GM18517 (cell line): ENCODE results near the gene SLC34A3.

ENCODE experiments used
- ATAC-seq: cut with Tn5 transposase; IDR thresholded peaks from one replicate; pipeline ENCODE4 v1.9.1; 2021; ENCODE audit warnings: mild to moderate bottlenecking, moderate library complexity; ENCODE audit not compliant: unreplicated experiment

The SLC34A3 gene

DNA sequence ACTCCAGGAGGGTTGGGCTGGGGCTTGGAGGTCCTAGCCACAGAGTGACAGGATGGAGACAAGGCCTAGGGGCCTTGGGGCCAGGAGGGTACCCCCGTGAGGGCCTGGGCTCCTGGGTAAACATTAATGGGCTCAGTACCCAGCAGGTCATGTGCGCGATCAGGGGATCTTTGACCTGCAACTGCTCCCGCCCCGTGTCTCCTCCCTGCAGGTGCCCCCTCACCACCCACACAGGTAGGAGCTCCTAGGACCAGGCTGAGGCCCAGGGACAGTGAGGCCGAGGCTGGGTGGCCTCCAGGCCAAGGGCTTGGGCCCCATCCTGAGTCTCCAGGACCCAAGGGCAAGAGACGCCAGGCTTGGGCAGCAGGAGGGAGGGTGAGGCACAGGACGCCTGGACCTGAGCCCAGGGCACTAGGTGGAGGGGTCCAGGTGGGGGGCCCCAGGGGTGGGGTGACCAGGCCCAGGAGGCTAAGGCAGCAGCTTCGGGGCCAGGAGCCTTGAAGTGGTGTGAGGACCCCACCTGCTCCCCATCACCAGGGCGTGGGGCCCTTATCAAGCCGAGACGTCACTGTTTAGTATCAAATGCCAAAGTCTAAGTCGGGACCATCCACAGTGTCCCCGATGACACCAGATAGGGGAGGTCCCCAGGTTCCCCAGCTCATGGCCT is at the start of gene SLC34A3:
Gene SLC34A3 (plus strand): TSS at position 197 of the 667 bp plus-strand sequence. CDS start 802 bp downstream, outside the sequence.
- ATAC-seq = no peak

DNA sequence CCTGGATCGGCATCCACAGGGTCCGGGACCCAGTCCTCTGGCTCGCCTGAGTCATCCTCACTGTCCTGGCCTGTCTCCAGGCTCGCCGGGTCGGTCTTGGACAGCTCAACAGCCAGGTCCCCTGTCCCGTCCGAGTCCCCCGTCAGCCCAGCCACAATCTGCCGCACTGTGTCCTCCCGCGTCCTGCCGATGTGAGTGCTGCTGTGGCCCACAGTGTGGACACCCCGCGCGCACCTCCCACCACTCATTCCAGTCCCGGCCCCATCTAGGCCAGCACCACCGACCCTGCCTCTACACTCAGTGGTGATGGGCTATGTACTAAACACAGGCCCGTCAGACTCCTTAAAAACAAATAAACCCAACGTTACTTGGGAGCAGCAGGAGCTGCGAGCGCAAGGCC is 49.0 kb upstream of the SLC34A3 start:
- ATAC-seq = no peak

DNA sequence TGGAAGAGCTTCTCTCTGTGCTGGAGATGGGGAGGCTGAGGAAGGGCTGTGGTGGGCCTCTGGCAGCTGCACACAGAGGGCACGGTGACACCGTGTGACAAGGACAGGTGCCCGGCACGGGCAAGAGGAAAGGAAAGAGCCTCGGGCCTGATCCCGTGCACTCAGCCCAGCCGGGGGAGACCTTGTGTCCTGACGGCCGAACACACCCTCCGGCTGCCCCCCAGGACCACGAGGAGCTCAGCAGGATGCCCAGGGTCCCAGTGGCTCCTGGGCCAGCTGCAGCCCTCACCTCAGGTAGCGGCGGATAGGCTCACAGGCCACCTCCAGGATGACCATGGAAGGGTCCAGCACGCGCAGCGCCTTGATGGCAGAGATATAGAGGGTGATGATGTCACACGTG is 47.9 kb upstream of the SLC34A3 start:
- no peak for ATAC-seq

- no peak for ATAC-seq
Measured at GRCh38 chr9:137183980-137184595, 46.6 kb upstream of the SLC34A3 start.

- ATAC-seq = no peak
Measured at GRCh38 chr9:137184881-137185660, 45.6 kb upstream of the SLC34A3 start.

DNA sequence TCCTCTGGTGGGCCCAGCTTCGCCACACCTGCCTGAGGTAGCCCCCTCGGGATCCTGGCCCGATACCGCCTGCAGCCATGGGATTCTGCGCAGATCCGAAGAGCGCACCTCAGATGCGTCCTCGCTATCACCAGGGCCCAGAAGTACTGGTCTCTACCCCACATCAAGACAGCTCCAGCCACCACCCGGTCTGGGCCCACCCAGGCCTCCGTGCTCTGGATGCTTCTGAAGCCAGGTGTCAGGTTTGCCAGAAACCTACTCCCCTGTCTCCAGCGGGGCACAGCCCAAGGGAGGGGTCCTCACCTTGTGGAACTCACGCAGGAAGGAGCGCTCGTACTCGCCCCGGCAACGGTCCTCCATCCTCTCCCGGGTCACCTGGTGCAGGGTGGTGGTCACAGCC is 44.8 kb upstream of the SLC34A3 start:
- no peak for ATAC-seq

DNA sequence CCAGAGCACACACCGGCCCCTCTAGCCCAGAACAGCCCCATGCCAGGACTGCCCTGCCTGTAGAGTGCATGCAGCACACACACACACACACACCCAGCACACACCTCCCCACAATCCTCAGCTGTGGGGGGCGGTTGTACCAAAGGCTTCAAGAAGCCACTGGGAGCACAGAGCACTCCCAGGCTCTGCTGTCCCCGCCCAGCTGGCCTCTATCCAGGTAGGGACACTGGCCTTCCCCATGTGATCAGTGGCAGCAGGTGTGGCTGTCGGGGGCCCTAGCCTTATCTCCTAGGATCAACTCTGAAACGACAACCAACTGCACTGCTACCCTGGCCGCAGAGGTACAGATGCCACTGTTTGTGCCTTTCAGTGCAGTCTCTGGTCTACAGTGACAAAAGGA is 44.3 kb upstream of the SLC34A3 start:
- no peak for ATAC-seq

DNA sequence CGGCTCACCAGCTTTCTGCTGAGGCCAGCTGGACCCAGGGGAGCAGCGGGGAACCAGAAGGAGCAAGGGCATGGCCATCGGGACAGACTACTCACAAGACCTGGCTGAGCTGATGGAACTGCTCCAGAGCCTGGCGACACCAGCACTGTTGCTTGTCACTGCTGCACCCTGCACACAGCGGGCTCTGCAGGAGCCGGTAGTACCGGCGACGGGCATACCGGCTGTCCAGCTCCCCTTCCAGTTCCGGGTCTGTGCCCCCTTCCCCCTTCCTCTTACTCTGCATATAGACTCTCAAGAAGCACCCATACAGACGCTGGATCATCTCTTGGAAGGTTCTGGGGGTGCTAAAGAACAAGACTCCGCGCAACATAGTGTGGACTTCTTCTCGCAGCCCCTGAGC is 43.3 kb upstream of the SLC34A3 start:
- ATAC-seq = no peak

DNA sequence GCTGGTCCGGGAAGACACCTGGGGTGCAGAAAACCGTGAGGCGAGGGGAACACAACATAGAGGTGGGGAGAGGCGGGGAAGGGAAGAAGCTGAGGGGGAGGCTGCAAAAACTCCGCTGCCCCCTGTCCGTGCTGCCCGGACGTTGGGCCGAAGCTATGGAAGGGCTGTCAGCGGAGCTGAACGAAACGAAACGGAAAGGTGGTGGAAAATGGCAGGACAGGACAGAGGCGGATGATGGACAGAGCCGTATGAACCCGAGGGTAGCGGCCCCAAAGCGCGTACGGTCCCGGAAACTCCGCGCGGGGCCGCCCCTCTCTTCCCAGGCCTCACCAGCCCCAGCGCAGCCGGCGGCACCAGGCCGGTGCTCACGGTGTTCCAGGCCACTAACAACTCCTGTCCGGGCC is 42.6 kb upstream of the SLC34A3 start:
- no peak for ATAC-seq

- peak; percentile 82 for ATAC-seq
Measured at GRCh38 chr9:137188490-137189296, 42.0 kb upstream of the SLC34A3 start, which contains the start of the genes ANAPC2 and SSNA1. TSS of gene ANAPC2 (minus strand) at chr9:137188560. CDS start at chr9:137188532, 28 bp downstream. TSS of gene SSNA1 (plus strand) at chr9:137188676. CDS start at chr9:137188727, 51 bp downstream.

- ATAC-seq = no peak
Measured at GRCh38 chr9:137189297-137190295, 41.1 kb upstream of the SLC34A3 start.

DNA sequence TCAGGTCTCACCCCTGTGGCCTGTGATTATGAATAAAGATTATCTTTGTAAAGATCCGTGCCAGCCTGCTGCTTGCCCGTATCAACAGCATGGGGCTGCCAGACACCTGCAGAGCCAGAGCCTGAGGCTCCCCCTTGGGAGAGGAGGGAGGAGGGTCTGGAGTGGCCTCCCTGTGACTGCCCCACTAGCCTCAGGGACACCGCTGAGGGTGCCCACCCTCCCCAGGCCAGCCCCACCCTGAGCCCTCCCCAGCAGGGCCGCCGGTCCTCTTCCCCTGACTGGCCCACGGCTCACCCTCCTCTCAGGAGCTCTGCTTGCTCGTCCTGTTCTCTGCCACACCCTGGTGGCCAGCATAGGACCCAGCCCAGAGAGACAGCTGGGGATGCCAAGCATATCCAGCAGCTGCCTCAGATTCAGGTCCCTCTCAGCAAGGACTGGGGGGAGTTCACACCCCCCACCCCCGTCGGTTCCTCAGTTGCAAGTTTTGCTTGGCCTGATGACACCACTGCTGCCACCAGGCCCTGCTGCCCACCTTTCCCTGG is 40.3 kb upstream of the SLC34A3 start:
- ATAC-seq = no peak

DNA sequence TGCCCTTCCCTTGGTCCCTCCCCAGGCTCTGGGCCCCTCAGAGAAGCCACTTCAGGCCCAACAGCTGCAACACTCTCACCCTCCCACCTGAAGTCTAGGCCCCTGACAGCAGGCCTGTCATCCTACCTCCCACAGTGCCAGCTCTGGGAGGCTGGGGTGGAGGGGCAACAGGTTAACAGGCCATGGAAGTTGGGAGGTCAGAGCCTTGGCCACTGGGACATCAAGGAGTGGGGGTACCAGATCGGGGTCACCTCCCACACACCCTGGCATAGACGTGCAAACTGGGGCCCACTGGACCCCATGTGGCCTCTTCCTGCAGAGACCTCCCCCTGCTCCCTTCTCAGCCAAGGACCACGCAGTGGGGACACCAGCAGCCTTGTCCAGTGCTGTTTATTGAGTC is 39.5 kb upstream of the SLC34A3 start:
- no peak for ATAC-seq

DNA sequence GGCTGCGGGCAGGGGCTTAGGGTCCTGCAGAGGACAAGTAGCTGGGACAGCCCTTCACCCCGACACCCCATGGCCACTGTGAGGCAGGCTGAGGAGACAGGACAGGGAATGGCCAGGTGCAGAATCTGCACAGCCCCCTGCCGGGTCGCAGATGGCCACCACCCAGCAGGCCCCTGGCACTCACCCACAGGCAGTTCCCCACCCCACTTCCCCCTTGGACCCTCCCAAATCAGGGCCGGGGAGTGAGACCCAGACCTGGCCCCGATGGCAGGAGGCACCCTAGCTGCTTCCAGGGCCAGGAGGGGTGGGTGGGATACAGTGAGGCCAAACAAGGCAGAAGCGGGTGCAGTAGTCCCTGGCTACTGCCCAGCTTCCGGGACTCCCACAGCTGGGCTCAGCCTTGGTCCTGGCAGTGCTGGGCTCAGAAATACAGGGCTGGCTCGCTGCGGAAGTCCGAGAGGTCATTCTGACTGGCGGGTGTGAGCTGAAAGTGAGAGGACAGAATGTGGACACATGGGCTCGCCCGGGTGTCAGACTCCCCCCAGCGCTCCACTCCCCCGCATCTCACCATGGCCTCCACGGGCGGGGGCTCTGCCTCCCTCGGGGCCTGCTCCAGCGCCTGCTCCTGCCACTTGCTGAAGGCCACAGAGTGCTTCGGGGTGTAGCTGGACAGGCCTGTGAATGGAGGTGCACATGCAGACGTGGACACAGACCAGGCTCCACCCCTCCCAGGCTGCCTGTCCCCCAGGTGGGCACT is 38.8 kb upstream of the SLC34A3 start:
- ATAC-seq = no peak

DNA sequence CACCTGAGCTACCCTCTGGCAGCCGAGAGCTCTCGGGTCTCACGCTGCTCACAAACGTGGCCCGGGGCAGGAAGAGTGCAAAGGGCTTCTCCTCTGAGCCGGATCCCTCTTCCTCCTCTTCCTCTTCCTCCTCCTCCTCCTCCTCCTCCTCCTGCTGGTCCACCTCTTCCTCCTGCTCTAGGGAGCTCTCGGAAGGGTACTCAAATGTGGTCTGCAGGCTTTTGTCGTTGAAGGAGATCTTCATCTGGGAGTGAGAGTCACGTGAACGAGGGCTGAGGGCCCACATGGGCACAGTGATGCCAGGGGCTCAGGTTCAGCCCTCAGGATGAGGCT is 38.3 kb upstream of the SLC34A3 start:
- ATAC-seq = no peak

DNA sequence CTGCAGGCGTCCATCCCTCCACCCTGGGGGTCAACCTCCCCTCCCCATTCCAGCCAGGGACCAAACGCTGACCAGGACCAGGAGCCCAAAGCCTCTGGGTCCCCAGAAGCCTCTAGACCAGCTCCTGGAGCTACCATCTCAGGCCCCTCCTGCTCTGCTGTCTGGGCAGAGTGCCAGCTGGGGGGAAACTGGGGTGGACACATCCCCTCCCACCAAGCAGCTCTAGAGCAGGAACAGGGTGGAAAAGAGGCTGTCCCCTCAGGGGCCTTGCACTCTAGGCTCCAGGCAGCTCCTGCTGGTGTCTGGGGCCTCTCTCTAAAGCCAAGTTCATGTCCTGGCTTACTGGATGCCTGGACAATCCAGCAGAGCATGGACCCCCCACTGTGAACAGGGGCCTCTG is 37.8 kb upstream of the SLC34A3 start:
- no peak for ATAC-seq

GRCh38 chr9:137193771-137194170 is 36.9 kb upstream of the SLC34A3 start:
- no peak for ATAC-seq

DNA sequence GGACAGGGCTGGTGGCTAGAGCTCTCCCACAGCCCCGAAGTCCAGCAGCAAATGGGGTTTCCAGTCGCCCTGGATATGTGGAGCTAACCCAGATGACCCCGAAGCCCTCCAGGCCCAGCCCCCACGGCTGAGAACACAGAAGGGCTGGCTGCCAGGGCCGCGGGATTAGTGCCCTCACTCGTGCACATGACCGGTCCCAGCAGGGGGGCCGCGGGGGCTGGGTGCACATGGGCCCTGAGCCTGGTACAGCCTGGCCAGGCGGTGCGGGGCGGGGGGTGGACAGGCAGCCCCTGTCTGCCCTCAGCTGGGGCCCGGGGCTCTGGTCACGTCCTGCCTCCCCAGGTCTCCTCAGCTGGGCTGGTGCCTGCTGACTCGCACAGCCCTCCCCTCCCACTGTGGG is 36.3 kb upstream of the SLC34A3 start:
- no peak for ATAC-seq

DNA sequence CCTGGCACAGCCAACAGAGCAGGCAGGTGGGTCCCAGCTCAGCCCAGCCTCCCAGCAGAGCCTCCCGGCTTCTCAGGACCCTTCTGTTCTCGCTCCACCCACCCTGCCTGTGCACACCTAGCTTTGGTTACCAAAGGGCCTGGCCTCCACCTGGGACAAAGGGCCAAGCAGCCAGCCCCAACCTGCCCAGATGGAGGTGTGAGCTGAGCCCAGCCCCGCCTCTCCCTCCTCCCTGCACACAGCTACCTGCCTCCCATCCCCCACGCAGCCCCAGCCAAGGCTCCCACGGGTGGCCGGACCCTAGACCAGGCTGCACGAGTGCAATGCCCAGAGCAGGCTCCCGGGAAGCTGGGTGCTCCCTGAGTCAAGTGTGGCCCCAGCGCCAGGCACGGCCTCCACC is 35.8 kb upstream of the SLC34A3 start:
- no peak for ATAC-seq
